ENCODE measurements around the gene PGS1. TPM values are rescaled to one million over a fixed set of nuclear protein-coding genes. Genes with fewer than 3 reads are reported as not detected.

Gene PGS1
- total RNA-seq, 1 donor from 2014 or later: 39.0 TPM

- DNase-seq: no peak
Measured at GRCh38 chr17:78365561-78366108, 12.8 kb upstream of the PGS1 start.

DNA sequence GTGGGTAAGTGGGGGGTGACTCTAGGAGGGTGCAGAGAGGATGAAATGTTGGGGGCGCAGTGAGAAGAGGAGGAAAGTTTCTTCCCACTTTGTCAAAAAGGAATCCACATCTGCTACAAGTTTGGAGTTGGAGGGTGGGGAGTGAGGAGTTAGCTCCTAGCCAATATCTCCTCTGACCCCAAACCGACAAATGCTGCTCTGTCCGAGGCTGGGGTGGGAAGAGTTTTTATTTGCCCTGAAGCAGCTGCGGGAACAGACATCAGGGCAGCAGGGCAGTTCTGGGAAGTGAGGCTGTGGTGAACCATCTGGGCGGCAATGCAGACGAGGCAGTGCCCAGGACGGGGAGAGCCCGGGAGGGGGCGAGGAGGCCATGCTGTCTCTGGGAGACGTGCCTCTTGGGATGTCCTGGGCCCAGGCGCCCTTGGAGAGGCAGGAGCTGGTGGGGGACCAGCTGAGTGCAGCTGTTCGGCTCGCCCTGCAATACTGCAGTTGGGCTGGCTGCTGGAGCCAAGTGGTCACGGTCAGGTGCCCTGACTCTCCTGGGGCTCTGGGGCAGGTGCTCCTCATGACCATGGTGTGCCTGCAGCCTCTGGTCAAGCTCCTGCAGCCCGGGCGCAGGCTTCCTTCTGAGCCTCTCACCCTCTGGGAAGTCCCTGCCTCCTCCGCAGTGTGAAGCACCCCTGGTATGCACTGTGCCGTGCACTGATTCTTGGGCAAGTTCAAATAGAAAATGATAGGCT, 12.2 kb upstream of the PGS1 start:
- DNase-seq: no peak

DNA sequence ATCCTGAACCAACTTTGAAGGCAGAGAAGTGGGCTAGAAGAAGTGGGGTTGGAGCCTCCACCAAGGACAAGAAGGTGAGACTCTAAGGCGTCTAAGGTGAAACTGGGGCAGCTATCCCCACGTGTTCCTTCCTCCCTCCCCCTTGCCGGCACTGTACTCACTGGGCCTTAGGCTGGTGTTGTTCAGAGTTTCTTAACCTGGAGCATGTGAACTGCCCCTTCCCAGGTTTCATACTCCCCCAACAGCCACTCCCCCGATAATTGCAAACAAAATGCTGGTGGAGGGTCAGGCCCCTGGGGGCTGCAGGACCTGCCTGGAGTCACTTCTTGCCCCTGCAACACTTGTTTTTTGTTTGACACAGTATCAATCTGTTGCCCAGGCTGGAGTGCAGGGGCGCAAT, 11.3 kb upstream of the PGS1 start:
- no peak for DNase-seq

- no peak for DNase-seq
Measured at GRCh38 chr17:78368348-78368747, 10.1 kb upstream of the PGS1 start.

- DNase-seq: no peak
Measured at GRCh38 chr17:78368854-78369495, 9.5 kb upstream of the PGS1 start.

GRCh38 chr17:78369791-78370381, 8.6 kb upstream of the PGS1 start:
- no peak for DNase-seq

DNA sequence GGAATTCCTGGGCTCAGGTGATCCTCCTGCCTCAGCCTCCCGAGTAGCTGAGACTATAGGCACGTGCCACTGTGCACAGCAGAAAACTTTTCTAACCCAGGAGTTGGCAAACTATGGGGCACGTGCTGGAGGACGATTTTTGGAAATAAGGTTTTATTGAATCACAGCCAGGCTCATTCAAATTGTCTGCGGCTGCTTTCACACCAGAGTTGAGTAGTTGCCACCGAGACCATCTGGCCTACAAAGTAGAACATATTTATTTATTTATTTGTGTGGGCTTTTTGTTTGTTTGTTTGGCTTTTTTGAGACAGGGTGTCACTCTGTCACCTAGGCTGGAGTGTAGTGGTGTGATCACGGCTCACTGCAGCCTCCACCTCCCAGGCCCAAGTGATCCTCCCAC, 7.4 kb upstream of the PGS1 start:
- no peak for DNase-seq

DNA sequence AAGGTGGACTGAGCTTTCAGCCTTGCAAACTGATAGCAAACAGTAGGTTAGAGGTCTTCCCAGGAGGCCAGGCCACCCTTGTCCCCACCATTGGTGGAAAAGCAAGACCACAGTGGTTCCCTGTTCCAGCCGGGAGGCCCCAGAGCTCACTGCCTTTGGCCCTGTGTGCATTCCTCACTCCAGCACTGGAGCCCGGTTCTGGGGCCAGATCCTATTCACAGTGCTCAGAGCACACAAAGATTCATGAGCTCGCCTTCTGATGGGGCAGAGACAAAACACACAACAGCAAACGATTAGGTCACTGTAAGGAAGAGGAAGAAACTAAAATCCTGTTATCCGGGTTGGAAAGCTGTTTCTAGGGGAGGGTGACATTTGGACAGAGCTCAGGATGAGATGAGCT, 5.6 kb upstream of the PGS1 start:
- no peak for DNase-seq

GRCh38 chr17:78374189-78374588, 4.3 kb upstream of the PGS1 start:
- DNase-seq: no peak

DNA sequence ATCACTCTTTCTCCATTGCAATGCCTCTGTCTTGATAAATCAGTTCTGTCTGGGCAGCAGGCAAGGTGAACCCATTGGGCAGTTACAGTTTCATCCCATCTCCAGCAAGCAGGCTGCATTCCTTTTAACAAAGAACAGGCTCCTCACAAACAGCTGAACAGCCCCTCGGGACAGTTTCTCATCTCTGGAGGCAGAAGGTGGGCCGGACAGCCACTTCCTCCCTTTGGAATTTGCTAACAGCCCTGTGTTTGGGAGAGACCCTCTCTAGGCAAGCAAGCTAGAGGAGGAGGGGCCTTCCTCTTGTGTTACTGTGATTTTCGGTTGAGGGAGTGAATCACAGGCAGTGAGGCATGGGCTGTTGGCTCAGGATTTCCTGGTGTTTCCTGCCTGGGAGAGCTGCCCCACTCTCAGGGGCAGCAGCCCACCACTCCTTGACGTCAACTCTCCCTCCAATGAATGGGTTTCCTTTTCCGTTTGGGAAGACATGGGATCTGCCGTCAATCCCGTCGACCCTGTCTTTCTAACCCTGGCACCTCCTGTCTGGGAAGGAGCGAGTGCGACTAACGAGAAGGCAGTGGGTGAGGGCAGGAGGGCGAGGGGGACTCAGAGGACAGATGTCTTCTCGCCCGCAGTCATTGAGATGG, 3.7 kb upstream of the PGS1 start:
- no peak for DNase-seq

GRCh38 chr17:78375401-78376151, 2.9 kb upstream of the PGS1 start:
- DNase-seq: no peak

GRCh38 chr17:78376161-78376560, 2.3 kb upstream of the PGS1 start:
- no peak for DNase-seq

- no peak for DNase-seq
Measured at GRCh38 chr17:78377858-78378224, 608 bp upstream of the PGS1 start.

- no peak for DNase-seq
Measured at GRCh38 chr17:78379131-78379491, 662 bp downstream of the PGS1 start.

GRCh38 chr17:78380370-78380769, 1.9 kb downstream of the PGS1 start:
- no peak for DNase-seq

DNA sequence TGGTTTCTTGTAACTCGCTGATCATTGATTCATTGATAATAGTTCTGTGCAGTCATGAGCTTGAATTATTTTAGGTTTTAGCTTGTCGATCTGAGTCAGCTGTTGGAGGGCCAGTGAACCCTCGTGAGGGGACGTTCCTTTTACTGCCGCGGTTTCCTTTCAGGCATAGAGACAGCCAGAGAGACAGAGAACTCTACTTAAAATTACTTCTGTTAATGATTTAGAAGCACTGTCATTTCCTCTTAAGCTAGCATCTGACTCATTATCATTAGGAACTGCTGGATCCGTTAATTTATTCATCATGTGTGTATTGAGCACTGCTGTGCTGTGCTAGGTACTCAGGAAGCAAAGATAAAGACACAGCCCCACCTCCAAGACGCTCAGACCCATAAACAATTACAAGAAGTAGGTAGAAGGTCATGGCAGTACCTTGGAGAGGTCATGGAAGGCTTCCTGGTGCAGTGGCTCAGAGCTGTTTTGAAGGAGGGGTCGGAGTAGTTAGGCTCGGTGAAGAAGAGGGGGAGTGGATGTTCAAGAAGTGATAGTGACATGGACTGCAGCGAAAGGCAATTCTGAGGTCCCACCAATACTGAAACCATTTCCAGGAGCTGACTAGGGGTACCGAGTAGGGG, 3.3 kb downstream of the PGS1 start:
- DNase-seq: no peak

GRCh38 chr17:78383725-78384471, 5.4 kb downstream of the PGS1 start:
- DNase-seq: no peak

GRCh38 chr17:78384479-78385175, 6.2 kb downstream of the PGS1 start:
- no peak for DNase-seq

- no peak for DNase-seq
Measured at GRCh38 chr17:78387977-78388941, 9.8 kb downstream of the PGS1 start.
